Measurements from ENCODE around the gene RAET1E.

DNA sequence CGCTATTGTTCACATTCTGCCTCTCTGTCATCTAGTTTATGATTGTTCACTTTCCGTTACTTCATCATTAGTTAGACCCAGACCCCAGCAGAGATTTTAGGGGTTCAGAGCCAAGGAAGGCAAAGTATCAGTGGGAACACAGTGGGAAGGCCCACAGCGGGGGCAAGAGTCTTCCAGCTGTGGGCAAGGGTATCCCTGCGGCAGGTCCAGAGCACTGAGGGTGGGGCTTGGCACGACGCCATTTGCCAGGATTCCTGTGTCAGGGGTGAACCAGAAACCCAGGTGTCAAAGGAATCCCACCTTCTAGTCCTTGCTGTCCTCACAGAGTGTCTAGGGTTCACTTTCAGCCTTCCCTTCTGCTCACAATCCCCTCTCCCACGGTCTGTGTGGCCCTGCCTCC is 13.3 kb downstream of the RAET1E start:
- TF ChIP-seq, protein P1, sequence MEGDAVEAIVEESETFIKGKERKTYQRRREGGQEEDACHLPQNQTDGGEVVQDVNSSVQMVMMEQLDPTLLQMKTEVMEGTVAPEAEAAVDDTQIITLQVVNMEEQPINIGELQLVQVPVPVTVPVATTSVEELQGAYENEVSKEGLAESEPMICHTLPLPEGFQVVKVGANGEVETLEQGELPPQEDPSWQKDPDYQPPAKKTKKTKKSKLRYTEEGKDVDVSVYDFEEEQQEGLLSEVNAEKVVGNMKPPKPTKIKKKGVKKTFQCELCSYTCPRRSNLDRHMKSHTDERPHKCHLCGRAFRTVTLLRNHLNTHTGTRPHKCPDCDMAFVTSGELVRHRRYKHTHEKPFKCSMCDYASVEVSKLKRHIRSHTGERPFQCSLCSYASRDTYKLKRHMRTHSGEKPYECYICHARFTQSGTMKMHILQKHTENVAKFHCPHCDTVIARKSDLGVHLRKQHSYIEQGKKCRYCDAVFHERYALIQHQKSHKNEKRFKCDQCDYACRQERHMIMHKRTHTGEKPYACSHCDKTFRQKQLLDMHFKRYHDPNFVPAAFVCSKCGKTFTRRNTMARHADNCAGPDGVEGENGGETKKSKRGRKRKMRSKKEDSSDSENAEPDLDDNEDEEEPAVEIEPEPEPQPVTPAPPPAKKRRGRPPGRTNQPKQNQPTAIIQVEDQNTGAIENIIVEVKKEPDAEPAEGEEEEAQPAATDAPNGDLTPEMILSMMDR (conservative IDR thresholded peaks at IDR 0.05; ENCODE audit: low read depth in 2 of 2), result no peak
- TF ChIP-seq, protein P2, sequence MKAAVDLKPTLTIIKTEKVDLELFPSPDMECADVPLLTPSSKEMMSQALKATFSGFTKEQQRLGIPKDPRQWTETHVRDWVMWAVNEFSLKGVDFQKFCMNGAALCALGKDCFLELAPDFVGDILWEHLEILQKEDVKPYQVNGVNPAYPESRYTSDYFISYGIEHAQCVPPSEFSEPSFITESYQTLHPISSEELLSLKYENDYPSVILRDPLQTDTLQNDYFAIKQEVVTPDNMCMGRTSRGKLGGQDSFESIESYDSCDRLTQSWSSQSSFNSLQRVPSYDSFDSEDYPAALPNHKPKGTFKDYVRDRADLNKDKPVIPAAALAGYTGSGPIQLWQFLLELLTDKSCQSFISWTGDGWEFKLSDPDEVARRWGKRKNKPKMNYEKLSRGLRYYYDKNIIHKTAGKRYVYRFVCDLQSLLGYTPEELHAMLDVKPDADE (IDR thresholded peaks at IDR 0.05), result no peak
- TF ChIP-seq EZH2 (IDR thresholded peaks at IDR 0.05; ENCODE audit: low read depth, unreplicated experiment) (no peak), POLR2AphosphoS5 (IDR thresholded peaks at IDR 0.05; ENCODE audit: low read depth) (no peak), ZNF114 (CRISPR knock-in tag; IDR thresholded peaks at IDR 0.05) (no peak), CREB1 (CRISPR knock-in tag; IDR thresholded peaks at IDR 0.05; ENCODE audit: low read depth) (no peak), JUNB (IDR thresholded peaks at IDR 0.05; ENCODE audit: unreplicated experiment) (no peak), NANOG (IDR thresholded peaks at IDR 0.05; ENCODE audit: borderline replicate concordance) (no peak), EZH2phosphoT487 (IDR thresholded peaks at IDR 0.05; ENCODE audit: unreplicated experiment) (no peak), STAT1 (IDR thresholded peaks at IDR 0.05; ENCODE audit: unreplicated experiment) (no peak)
- TF ChIP-seq, protein P3, sequence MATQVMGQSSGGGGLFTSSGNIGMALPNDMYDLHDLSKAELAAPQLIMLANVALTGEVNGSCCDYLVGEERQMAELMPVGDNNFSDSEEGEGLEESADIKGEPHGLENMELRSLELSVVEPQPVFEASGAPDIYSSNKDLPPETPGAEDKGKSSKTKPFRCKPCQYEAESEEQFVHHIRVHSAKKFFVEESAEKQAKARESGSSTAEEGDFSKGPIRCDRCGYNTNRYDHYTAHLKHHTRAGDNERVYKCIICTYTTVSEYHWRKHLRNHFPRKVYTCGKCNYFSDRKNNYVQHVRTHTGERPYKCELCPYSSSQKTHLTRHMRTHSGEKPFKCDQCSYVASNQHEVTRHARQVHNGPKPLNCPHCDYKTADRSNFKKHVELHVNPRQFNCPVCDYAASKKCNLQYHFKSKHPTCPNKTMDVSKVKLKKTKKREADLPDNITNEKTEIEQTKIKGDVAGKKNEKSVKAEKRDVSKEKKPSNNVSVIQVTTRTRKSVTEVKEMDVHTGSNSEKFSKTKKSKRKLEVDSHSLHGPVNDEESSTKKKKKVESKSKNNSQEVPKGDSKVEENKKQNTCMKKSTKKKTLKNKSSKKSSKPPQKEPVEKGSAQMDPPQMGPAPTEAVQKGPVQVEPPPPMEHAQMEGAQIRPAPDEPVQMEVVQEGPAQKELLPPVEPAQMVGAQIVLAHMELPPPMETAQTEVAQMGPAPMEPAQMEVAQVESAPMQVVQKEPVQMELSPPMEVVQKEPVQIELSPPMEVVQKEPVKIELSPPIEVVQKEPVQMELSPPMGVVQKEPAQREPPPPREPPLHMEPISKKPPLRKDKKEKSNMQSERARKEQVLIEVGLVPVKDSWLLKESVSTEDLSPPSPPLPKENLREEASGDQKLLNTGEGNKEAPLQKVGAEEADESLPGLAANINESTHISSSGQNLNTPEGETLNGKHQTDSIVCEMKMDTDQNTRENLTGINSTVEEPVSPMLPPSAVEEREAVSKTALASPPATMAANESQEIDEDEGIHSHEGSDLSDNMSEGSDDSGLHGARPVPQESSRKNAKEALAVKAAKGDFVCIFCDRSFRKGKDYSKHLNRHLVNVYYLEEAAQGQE (IDR thresholded peaks at IDR 0.05; ENCODE audit: unreplicated experiment), result no peak
- TF ChIP-seq, protein P4, sequence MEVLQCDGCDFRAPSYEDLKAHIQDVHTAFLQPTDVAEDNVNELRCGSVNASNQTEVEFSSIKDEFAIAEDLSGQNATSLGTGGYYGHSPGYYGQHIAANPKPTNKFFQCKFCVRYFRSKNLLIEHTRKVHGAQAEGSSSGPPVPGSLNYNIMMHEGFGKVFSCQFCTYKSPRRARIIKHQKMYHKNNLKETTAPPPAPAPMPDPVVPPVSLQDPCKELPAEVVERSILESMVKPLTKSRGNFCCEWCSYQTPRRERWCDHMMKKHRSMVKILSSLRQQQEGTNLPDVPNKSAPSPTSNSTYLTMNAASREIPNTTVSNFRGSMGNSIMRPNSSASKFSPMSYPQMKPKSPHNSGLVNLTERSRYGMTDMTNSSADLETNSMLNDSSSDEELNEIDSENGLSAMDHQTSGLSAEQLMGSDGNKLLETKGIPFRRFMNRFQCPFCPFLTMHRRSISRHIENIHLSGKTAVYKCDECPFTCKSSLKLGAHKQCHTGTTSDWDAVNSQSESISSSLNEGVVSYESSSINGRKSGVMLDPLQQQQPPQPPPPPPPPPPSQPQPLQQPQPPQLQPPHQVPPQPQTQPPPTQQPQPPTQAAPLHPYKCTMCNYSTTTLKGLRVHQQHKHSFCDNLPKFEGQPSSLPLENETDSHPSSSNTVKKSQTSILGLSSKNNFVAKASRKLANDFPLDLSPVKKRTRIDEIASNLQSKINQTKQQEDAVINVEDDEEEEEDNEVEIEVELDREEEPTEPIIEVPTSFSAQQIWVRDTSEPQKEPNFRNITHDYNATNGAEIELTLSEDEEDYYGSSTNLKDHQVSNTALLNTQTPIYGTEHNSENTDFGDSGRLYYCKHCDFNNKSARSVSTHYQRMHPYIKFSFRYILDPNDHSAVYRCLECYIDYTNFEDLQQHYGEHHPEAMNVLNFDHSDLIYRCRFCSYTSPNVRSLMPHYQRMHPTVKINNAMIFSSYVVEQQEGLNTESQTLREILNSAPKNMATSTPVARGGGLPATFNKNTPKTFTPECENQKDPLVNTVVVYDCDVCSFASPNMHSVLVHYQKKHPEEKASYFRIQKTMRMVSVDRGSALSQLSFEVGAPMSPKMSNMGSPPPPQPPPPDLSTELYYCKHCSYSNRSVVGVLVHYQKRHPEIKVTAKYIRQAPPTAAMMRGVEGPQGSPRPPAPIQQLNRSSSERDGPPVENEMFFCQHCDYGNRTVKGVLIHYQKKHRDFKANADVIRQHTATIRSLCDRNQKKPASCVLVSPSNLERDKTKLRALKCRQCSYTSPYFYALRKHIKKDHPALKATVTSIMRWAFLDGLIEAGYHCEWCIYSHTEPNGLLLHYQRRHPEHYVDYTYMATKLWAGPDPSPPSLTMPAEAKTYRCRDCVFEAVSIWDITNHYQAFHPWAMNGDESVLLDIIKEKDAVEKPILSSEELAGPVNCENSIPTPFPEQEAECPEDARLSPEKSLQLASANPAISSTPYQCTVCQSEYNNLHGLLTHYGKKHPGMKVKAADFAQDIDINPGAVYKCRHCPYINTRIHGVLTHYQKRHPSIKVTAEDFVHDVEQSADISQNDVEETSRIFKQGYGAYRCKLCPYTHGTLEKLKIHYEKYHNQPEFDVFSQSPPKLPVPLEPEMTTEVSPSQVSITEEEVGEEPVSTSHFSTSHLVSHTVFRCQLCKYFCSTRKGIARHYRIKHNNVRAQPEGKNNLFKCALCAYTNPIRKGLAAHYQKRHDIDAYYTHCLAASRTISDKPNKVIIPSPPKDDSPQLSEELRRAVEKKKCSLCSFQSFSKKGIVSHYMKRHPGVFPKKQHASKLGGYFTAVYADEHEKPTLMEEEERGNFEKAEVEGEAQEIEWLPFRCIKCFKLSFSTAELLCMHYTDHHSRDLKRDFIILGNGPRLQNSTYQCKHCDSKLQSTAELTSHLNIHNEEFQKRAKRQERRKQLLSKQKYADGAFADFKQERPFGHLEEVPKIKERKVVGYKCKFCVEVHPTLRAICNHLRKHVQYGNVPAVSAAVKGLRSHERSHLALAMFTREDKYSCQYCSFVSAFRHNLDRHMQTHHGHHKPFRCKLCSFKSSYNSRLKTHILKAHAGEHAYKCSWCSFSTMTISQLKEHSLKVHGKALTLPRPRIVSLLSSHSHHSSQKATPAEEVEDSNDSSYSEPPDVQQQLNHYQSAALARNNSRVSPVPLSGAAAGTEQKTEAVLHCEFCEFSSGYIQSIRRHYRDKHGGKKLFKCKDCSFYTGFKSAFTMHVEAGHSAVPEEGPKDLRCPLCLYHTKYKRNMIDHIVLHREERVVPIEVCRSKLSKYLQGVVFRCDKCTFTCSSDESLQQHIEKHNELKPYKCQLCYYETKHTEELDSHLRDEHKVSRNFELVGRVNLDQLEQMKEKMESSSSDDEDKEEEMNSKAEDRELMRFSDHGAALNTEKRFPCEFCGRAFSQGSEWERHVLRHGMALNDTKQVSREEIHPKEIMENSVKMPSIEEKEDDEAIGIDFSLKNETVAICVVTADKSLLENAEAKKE (CRISPR knock-in tag; IDR thresholded peaks at IDR 0.05), result no peak
